Nephron progenitor cell (in vitro differentiated cells): ENCODE measurements around the gene IL17D.
"Not testable (repeated sequence)": the region's sequence is repeated elsewhere in the genome, so short reads cannot be mapped to it uniquely, and the experiment has no call there.

Source experiments
- DNase-seq: peaks from one replicate; pipeline ENCODE4 v3.0.0; 2021
- H3K27ac Mint-ChIP-seq: 2 replicates; pipeline ENCODE4 v1.8.0; 2021; ENCODE audit warnings: mild to moderate bottlenecking, moderate library complexity, mixed read lengths
- H3K27me3 Mint-ChIP-seq: 2 replicates; pipeline ENCODE4 v1.8.0; 2021; ENCODE audit warnings: mild to moderate bottlenecking, low read depth, mixed read lengths; ENCODE audit not compliant: poor library complexity
- H3K36me3 Mint-ChIP-seq: 2 replicates; pipeline ENCODE4 v1.8.0; 2021; ENCODE audit warnings: low read depth, mixed read lengths
- H3K4me1 Mint-ChIP-seq: 2 replicates; pipeline ENCODE4 v1.8.0; 2021; ENCODE audit warnings: mixed read lengths
- H3K4me3 Mint-ChIP-seq: 2 replicates; pipeline ENCODE4 v1.8.0; 2021; ENCODE audit warnings: mild to moderate bottlenecking, moderate library complexity, mixed read lengths
- H3K9me3 Mint-ChIP-seq: 2 replicates; pipeline ENCODE4 v1.8.0; 2021; ENCODE audit warnings: mild to moderate bottlenecking, moderate library complexity, mixed read lengths
- CTCF ChIP-seq: fragments of 200-600 bp; sonication (generic); IDR thresholded peaks from 2 replicates; pipeline ENCODE4 v1.5.0; 2021; ENCODE audit warnings: antibody characterized with exemption

The IL17D gene

GRCh38 chr13:20679879-20680278, 23.6 kb upstream of the IL17D start:
- peaks cover 4% of the 10 kb centered on the region for H3K4me1 Mint-ChIP-seq
- no peak overlapping the region for H3K27ac Mint-ChIP-seq
- H3K4me3 Mint-ChIP-seq = no peak overlapping the region
- no peaks in the 10 kb centered on the region for H3K9me3 Mint-ChIP-seq
- H3K27me3 Mint-ChIP-seq = peaks cover 6% of the 10 kb centered on the region
- TF ChIP-seq CTCF = no peak
- H3K36me3 Mint-ChIP-seq = peaks cover 11% of the 10 kb centered on the region
- no peak for DNase-seq

- no peaks in the 10 kb centered on the region for H3K9me3 Mint-ChIP-seq
Observed at GRCh38 chr13:20680416-20681080, 23.0 kb upstream of the IL17D start.

GRCh38 chr13:20681481-20681880, 22.0 kb upstream of the IL17D start:
- not testable (repeated sequence) for H3K4me1 Mint-ChIP-seq, H3K27ac Mint-ChIP-seq, DNase-seq, H3K36me3 Mint-ChIP-seq, H3K4me3 Mint-ChIP-seq, H3K27me3 Mint-ChIP-seq, H3K9me3 Mint-ChIP-seq

More at GRCh38 chr13:20680416-20681080, 23.0 kb upstream of the IL17D start:
- H3K27ac Mint-ChIP-seq = no peak overlapping the region
- no peak overlapping the region for H3K4me3 Mint-ChIP-seq
- no peak for DNase-seq
- no peak for TF ChIP-seq CTCF
- peaks cover 5% of the 10 kb centered on the region for H3K36me3 Mint-ChIP-seq
- H3K4me1 Mint-ChIP-seq = peaks cover 9% of the 10 kb centered on the region
- H3K27me3 Mint-ChIP-seq = peaks cover 6% of the 10 kb centered on the region

- no peaks in the 10 kb centered on the region for H3K9me3 Mint-ChIP-seq
- no peak overlapping the region for H3K27ac Mint-ChIP-seq
Observed at GRCh38 chr13:20682061-20682460, 21.4 kb upstream of the IL17D start.

GRCh38 chr13:20684041-20684440, 19.5 kb upstream of the IL17D start:
- no peak overlapping the region for H3K4me3 Mint-ChIP-seq
- no peak for DNase-seq
- H3K27me3 Mint-ChIP-seq = no peaks in the 10 kb centered on the region
- no peak overlapping the region for H3K27ac Mint-ChIP-seq
- no peaks in the 10 kb centered on the region for H3K9me3 Mint-ChIP-seq
- no peak for TF ChIP-seq CTCF
- peaks cover 20% of the 10 kb centered on the region for H3K4me1 Mint-ChIP-seq
- no peaks in the 10 kb centered on the region for H3K36me3 Mint-ChIP-seq

More at GRCh38 chr13:20682061-20682460, 21.4 kb upstream of the IL17D start:
- Mint-ChIP-seq H3K4me3 (no peak overlapping the region), H3K27me3 (peaks cover 3% of the 10 kb centered on the region), H3K4me1 (peaks cover 15% of the 10 kb centered on the region), H3K36me3 (no peaks in the 10 kb centered on the region)
- DNase-seq = no peak
- no peak for TF ChIP-seq CTCF

- no peak for DNase-seq
- H3K4me1 Mint-ChIP-seq = peaks cover 20% of the 10 kb centered on the region
- H3K27me3 Mint-ChIP-seq = no peaks in the 10 kb centered on the region
- no peak overlapping the region for H3K4me3 Mint-ChIP-seq
- H3K36me3 Mint-ChIP-seq = no peaks in the 10 kb centered on the region
- TF ChIP-seq CTCF = no peak
- peak overlapping the region; percentile 46 for H3K27ac Mint-ChIP-seq
- no peaks in the 10 kb centered on the region for H3K9me3 Mint-ChIP-seq
Observed at GRCh38 chr13:20684546-20684945, 19.0 kb upstream of the IL17D start.
